SU-DHL-6 (cell line): ENCODE data around the gene SLC24A1.
A peak's percentile ranks its signal among the peaks of the same experiment; 100 is the strongest.

Experiments used
- CTCF ChIP-seq: fragments of 200-600 bp; sonication (generic); IDR thresholded peaks from one replicate; pipeline ENCODE4 v1.5.1; 2017; ENCODE audit warnings: antibody characterized with exemption, mild to moderate bottlenecking, low read length, moderate library complexity; ENCODE audit not compliant: insufficient read depth, poor library complexity, severe bottlenecking
- EZH2phosphoT487 ChIP-seq: fragments of 200-600 bp; sonication (generic), shearing (Covaris generic); conservative IDR thresholded peaks from 2 replicates; pipeline ENCODE4 v1.6.1; 2018; ENCODE audit warnings: mild to moderate bottlenecking, antibody characterized with exemption, low read length, moderate library complexity, mixed read lengths

DNA sequence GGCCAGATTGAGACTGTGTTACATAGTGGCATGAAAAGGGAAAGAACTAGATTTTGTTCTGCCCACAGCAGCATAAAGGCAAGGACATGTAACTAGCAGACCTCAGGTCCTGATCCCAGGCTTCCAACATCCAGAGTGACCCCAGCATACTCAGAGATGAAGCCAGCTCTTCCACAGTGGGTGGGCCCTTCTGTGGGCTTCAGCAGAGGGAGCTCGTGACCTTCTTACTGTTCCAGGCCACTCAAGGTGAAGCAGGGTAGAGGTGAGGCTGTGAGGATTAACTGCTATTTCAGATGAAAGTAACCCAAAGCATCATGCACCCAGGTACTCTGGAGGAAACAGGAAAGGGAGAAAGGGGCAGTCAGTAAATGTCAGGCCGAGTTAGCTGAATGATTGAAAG lies 905 bp upstream of the SLC24A1 start:
- TF ChIP-seq CTCF: peak; percentile 9
- TF ChIP-seq EZH2phosphoT487: no peak
